HepG2 (cell line): ENCODE measurements around the gene SLC20A1. TPM values are rescaled to one million over a fixed set of nuclear protein-coding genes. Genes with fewer than 3 reads are reported as not detected.

Experiments
- BRCA1 ChIP-seq: sonication (generic); formaldehyde crosslinking; IDR thresholded peaks from 2 replicates; pipeline ENCODE4 v1.4.0; 2020; ENCODE audit warnings: missing genetic modification reagents
- CEBPG ChIP-seq: IDR thresholded peaks from 2 replicates; pipeline ENCODE4 v1.6.1; 2016
- HNRNPLL ChIP-seq: fragments of 200-400 bp; formaldehyde crosslinking; IDR thresholded peaks from 2 replicates; pipeline ENCODE4 v1.6.1; 2017; ENCODE audit warnings: mild to moderate bottlenecking, low read depth, low read length; ENCODE audit not compliant: poor library complexity, severe bottlenecking
- HOXA3 ChIP-seq: sonication (generic); formaldehyde crosslinking; IDR thresholded peaks from 2 replicates; pipeline ENCODE4 v1.5.0; 2020; ENCODE audit warnings: missing genetic modification reagents
- HOXD1 ChIP-seq: sonication (generic); formaldehyde crosslinking; IDR thresholded peaks from 2 replicates; pipeline ENCODE4 v1.5.0; 2020; ENCODE audit warnings: missing genetic modification reagents
- JUND ChIP-seq: sonication (generic); formaldehyde crosslinking; IDR thresholded peaks from 2 replicates; pipeline ENCODE4 v1.8.0; 2022; ENCODE audit warnings: mild to moderate bottlenecking, missing genetic modification reagents
- KDM4B ChIP-seq: sonication (generic); formaldehyde crosslinking; IDR thresholded peaks from 2 replicates; pipeline ENCODE4 v1.4.0; 2020; ENCODE audit warnings: missing genetic modification reagents
- MXI1 ChIP-seq: IDR thresholded peaks from 3 replicates; pipeline ENCODE4 v1.6.1; 2012; ENCODE audit warnings: low read depth, low read length, inconsistent platforms, borderline replicate concordance
- NCOR1 ChIP-seq: fragments of 200-600 bp; sonication (generic); IDR thresholded peaks from 2 replicates; pipeline ENCODE4 v1.7.0; 2017; ENCODE audit warnings: antibody characterized with exemption, low read length, borderline replicate concordance
- NR2F2 ChIP-seq: IDR thresholded peaks from 2 replicates; pipeline ENCODE4 v1.6.1; 2012; ENCODE audit warnings: low read depth, inconsistent platforms, borderline replicate concordance
- YEATS2 ChIP-seq: sonication (generic); formaldehyde crosslinking; IDR thresholded peaks from 2 replicates; pipeline ENCODE4 v1.4.0; 2020; ENCODE audit warnings: missing genetic modification reagents, borderline replicate concordance
- ZBTB21 ChIP-seq: sonication (generic); formaldehyde crosslinking; IDR thresholded peaks from 2 replicates; pipeline ENCODE4 v1.4.0; 2020; ENCODE audit warnings: missing genetic modification reagents
- ZNF616 ChIP-seq: sonication (generic); formaldehyde crosslinking; IDR thresholded peaks from 2 replicates; pipeline ENCODE4 v1.5.0; 2020; ENCODE audit warnings: low read depth, mild to moderate bottlenecking, missing genetic modification reagents
- polyA plus RNA-seq, 8 experiments: library from polyadenylated mRNA; depleted of rRNA in 3 of 8; stranded (reverse) in 7 of 8; unstranded in 1 of 8; fragments of >200 nt; fragmentation: Illumina TruSeq in 4 of 8; extraction: Trizol in 4 of 8; gene quantifications; 2 replicates each; pipeline versions ENCODE4 v1.2.1 to v1.2.3, GENCODE V29; 2011 to 2016; ENCODE audit warnings: low read depth in 4 of 8, missing spikeins in 1 of 8, mixed read lengths in 1 of 8; ENCODE audit not compliant: insufficient read depth in 1 of 8
- total RNA-seq, 5 experiments: library from RNA; depleted of rRNA; stranded (reverse); fragments of >200 nt; fragmentation: Illumina TruSeq; extraction: Trizol; gene quantifications; 2 replicates each; pipeline ENCODE4 v1.2.3, GENCODE V29; 2016; ENCODE audit warnings: low read depth in 1 of 5
- TF ChIP-seq, protein P1 (sequence below): sonication (generic); formaldehyde crosslinking; IDR thresholded peaks from 2 replicates; pipeline ENCODE4 v1.4.0; 2020; ENCODE audit warnings: low read depth, missing genetic modification reagents
- TF ChIP-seq, protein P2 (sequence below): sonication (generic); formaldehyde crosslinking; conservative IDR thresholded peaks from 2 replicates; pipeline ENCODE4 v1.4.0; 2020; ENCODE audit warnings: mild to moderate bottlenecking, missing genetic modification reagents, moderate library complexity
- TF ChIP-seq, protein P3 (sequence below): IDR thresholded peaks from 2 replicates; pipeline ENCODE4 v1.6.1; 2016; ENCODE audit warnings: low read depth, borderline replicate concordance
- TF ChIP-seq, protein P4 (sequence below): sonication (generic); formaldehyde crosslinking; conservative IDR thresholded peaks from 2 replicates; pipeline ENCODE4 v1.4.0; 2020; ENCODE audit warnings: missing genetic modification reagents
- TF ChIP-seq, protein P5 (sequence below): sonication (generic); formaldehyde crosslinking; IDR thresholded peaks from 2 replicates; pipeline ENCODE4 v1.4.0; 2020; ENCODE audit warnings: missing genetic modification reagents, low read depth, mild to moderate bottlenecking, borderline replicate concordance
- TF ChIP-seq, protein P6 (sequence below): sonication (generic); formaldehyde crosslinking; IDR thresholded peaks from 2 replicates; pipeline ENCODE4 v1.4.0; 2020; ENCODE audit warnings: missing genetic modification reagents, borderline replicate concordance

SLC20A1 gene
- total and polyA plus RNA-seq, 2 of the 13 experiments (the other 11 are each of a cell fraction or from before 2014, with no cell fraction given), result 54.0 to 85.9 TPM

DNA sequence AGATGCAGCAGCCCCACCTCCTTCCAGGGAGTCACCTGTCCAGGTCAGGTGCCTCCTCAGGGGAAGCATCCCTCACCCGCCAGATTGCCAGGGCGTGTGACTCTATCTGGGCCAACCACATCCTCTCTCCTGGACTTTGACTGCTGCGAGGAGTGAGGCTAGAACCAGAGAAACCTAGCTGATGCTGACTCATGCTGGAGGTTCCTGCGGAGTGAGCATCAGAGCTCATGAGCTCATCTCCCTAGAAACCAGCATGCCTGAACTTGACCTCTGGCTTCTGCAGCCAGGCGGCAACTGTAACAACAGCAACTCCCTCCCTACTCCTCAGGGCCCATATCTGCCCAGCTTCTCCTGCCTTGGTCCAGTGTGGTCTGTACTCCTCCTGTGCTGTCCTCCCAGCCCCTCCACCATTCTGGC, 46.8 kb downstream of the SLC20A1 start (continued):
- TF ChIP-seq, protein P1, sequence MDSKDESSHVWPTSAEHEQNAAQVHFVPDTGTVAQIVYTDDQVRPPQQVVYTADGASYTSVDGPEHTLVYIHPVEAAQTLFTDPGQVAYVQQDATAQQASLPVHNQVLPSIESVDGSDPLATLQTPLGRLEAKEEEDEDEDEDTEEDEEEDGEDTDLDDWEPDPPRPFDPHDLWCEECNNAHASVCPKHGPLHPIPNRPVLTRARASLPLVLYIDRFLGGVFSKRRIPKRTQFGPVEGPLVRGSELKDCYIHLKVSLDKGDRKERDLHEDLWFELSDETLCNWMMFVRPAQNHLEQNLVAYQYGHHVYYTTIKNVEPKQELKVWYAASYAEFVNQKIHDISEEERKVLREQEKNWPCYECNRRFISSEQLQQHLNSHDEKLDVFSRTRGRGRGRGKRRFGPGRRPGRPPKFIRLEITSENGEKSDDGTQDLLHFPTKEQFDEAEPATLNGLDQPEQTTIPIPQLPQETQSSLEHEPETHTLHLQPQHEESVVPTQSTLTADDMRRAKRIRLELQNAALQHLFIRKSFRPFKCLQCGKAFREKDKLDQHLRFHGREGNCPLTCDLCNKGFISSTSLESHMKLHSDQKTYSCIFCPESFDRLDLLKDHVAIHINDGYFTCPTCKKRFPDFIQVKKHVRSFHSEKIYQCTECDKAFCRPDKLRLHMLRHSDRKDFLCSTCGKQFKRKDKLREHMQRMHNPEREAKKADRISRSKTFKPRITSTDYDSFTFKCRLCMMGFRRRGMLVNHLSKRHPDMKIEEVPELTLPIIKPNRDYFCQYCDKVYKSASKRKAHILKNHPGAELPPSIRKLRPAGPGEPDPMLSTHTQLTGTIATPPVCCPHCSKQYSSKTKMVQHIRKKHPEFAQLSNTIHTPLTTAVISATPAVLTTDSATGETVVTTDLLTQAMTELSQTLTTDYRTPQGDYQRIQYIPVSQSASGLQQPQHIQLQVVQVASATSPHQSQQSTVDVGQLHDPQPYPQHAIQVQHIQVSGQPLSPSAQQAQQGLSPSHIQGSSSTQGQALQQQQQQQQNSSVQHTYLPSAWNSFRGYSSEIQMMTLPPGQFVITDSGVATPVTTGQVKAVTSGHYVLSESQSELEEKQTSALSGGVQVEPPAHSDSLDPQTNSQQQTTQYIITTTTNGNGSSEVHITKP (CRISPR knock-in tag), result peak; percentile 40; the same call in 1 of the 2 replicates
- peak; percentile 65; the same call in 1 of the 3 replicates for TF ChIP-seq MXI1
- peak; percentile 38; the same call in 1 of the 2 replicates for TF ChIP-seq ZNF616
- TF ChIP-seq, protein P2, sequence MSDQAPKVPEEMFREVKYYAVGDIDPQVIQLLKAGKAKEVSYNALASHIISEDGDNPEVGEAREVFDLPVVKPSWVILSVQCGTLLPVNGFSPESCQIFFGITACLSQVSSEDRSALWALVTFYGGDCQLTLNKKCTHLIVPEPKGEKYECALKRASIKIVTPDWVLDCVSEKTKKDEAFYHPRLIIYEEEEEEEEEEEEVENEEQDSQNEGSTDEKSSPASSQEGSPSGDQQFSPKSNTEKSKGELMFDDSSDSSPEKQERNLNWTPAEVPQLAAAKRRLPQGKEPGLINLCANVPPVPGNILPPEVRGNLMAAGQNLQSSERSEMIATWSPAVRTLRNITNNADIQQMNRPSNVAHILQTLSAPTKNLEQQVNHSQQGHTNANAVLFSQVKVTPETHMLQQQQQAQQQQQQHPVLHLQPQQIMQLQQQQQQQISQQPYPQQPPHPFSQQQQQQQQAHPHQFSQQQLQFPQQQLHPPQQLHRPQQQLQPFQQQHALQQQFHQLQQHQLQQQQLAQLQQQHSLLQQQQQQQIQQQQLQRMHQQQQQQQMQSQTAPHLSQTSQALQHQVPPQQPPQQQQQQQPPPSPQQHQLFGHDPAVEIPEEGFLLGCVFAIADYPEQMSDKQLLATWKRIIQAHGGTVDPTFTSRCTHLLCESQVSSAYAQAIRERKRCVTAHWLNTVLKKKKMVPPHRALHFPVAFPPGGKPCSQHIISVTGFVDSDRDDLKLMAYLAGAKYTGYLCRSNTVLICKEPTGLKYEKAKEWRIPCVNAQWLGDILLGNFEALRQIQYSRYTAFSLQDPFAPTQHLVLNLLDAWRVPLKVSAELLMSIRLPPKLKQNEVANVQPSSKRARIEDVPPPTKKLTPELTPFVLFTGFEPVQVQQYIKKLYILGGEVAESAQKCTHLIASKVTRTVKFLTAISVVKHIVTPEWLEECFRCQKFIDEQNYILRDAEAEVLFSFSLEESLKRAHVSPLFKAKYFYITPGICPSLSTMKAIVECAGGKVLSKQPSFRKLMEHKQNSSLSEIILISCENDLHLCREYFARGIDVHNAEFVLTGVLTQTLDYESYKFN (CRISPR knock-in tag), result peak; percentile 78
- peak; percentile 84; the same call in 1 of the 2 replicates for TF ChIP-seq NCOR1
- TF ChIP-seq KDM4B (CRISPR knock-in tag), result peak; percentile 26; the same call in 1 of the 2 replicates
- TF ChIP-seq, protein P3, sequence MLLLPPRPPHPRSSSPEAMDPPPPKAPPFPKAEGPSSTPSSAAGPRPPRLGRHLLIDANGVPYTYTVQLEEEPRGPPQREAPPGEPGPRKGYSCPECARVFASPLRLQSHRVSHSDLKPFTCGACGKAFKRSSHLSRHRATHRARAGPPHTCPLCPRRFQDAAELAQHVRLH (CRISPR knock-in tag), result 0 out of 2 replicates have a peak, but pooled peaks have one; percentile 45
- TF ChIP-seq HNRNPLL, result no peak
- TF ChIP-seq, protein P4, sequence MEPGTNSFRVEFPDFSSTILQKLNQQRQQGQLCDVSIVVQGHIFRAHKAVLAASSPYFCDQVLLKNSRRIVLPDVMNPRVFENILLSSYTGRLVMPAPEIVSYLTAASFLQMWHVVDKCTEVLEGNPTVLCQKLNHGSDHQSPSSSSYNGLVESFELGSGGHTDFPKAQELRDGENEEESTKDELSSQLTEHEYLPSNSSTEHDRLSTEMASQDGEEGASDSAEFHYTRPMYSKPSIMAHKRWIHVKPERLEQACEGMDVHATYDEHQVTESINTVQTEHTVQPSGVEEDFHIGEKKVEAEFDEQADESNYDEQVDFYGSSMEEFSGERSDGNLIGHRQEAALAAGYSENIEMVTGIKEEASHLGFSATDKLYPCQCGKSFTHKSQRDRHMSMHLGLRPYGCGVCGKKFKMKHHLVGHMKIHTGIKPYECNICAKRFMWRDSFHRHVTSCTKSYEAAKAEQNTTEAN, result 0 out of 2 replicates have a peak, but pooled peaks have one; percentile 26
- TF ChIP-seq NR2F2, result peak; percentile 91
- TF ChIP-seq YEATS2 (CRISPR knock-in tag), result peak; percentile 81; the same call in 1 of the 2 replicates
- TF ChIP-seq, protein P5, sequence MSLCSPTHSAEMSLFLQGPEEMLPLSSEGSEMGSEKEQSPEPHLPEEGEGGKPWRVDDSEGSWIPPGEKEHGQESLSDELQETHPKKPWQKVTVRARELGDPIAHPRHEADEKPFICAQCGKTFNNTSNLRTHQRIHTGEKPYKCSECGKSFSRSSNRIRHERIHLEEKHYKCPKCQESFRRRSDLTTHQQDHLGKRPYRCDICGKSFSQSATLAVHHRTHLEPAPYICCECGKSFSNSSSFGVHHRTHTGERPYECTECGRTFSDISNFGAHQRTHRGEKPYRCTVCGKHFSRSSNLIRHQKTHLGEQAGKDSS, result 0 out of 2 replicates have a peak, but pooled peaks have one; percentile 76
- no peak for TF ChIP-seq BRCA1 (CRISPR knock-in tag)
- peak; percentile 77; the same call in 1 of the 2 replicates for TF ChIP-seq HOXA3
- TF ChIP-seq JUND (CRISPR knock-in tag), result peak; percentile 85
- TF ChIP-seq ZBTB21 (CRISPR knock-in tag), result peak; percentile 14; the same call in 1 of the 2 replicates
- TF ChIP-seq, protein P6, sequence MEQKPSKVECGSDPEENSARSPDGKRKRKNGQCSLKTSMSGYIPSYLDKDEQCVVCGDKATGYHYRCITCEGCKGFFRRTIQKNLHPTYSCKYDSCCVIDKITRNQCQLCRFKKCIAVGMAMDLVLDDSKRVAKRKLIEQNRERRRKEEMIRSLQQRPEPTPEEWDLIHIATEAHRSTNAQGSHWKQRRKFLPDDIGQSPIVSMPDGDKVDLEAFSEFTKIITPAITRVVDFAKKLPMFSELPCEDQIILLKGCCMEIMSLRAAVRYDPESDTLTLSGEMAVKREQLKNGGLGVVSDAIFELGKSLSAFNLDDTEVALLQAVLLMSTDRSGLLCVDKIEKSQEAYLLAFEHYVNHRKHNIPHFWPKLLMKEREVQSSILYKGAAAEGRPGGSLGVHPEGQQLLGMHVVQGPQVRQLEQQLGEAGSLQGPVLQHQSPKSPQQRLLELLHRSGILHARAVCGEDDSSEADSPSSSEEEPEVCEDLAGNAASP (CRISPR knock-in tag), result peak; percentile 69
- TF ChIP-seq CEBPG (CRISPR knock-in tag), result peak; percentile 37; the same call in 1 of the 2 replicates
- no peak for TF ChIP-seq HOXD1
